Measurements from ENCODE around the gene DKKL1.

The DKKL1 gene

GRCh38 chr19:49391581-49392399, 28.1 kb downstream of the DKKL1 start:
- DNase-seq = peak; percentile 82
- H3K27me3 Mint-ChIP-seq = no peaks in the 10 kb centered on the region
- H3K4me3 Mint-ChIP-seq = no peak overlapping the region
- H3K27ac Mint-ChIP-seq = no peak overlapping the region
- H3K9me3 Mint-ChIP-seq = no peaks in the 10 kb centered on the region
- H3K4me1 Mint-ChIP-seq (ENCODE audit: low read depth) = peaks cover 16% of the 10 kb centered on the region
- H3K36me3 Mint-ChIP-seq (ENCODE audit: low read depth) = no peaks in the 10 kb centered on the region

- H3K27me3 Mint-ChIP-seq = no peaks in the 10 kb centered on the region
- DNase-seq = no peak
- no peaks in the 10 kb centered on the region for H3K9me3 Mint-ChIP-seq
- H3K36me3 Mint-ChIP-seq (ENCODE audit: low read depth) = no peaks in the 10 kb centered on the region
- H3K4me1 Mint-ChIP-seq (ENCODE audit: low read depth) = peaks cover 19% of the 10 kb centered on the region
- no peak overlapping the region for H3K27ac Mint-ChIP-seq
- H3K4me3 Mint-ChIP-seq = no peak overlapping the region
These were observed 30.2 kb downstream of the DKKL1 start for GRCh38 chr19:49393881-49394280.

GRCh38 chr19:49395581-49396407, 32.1 kb downstream of the DKKL1 start:
- Mint-ChIP-seq H3K4me1 (ENCODE audit: low read depth) (peaks cover 20% of the 10 kb centered on the region), H3K36me3 (ENCODE audit: low read depth) (no peaks in the 10 kb centered on the region), H3K27me3 (no peaks in the 10 kb centered on the region), H3K4me3 (no peak overlapping the region), H3K27ac (no peak overlapping the region), H3K9me3 (no peaks in the 10 kb centered on the region)
- no peak for DNase-seq

- no peak overlapping the region for H3K4me3 Mint-ChIP-seq
- DNase-seq = no peak
- H3K4me1 Mint-ChIP-seq (ENCODE audit: low read depth) = peaks cover 15% of the 10 kb centered on the region
- H3K9me3 Mint-ChIP-seq = no peaks in the 10 kb centered on the region
- no peaks in the 10 kb centered on the region for H3K27me3 Mint-ChIP-seq
- H3K36me3 Mint-ChIP-seq (ENCODE audit: low read depth) = no peaks in the 10 kb centered on the region
- H3K27ac Mint-ChIP-seq = no peak overlapping the region
These were observed 33.2 kb downstream of the DKKL1 start for GRCh38 chr19:49396738-49397505.

- H3K9me3 Mint-ChIP-seq = no peaks in the 10 kb centered on the region
- H3K4me3 Mint-ChIP-seq = no peak overlapping the region
- peaks cover 13% of the 10 kb centered on the region for H3K4me1 Mint-ChIP-seq (ENCODE audit: low read depth)
- no peak overlapping the region for H3K27ac Mint-ChIP-seq
- no peak for DNase-seq
- H3K36me3 Mint-ChIP-seq (ENCODE audit: low read depth) = no peaks in the 10 kb centered on the region
- H3K27me3 Mint-ChIP-seq = no peaks in the 10 kb centered on the region
These were observed 34.4 kb downstream of the DKKL1 start for GRCh38 chr19:49398001-49398615.

GRCh38 chr19:49398931-49399330, 35.3 kb downstream of the DKKL1 start:
- DNase-seq = no peak
- Mint-ChIP-seq H3K4me3 (no peak overlapping the region), H3K4me1 (ENCODE audit: low read depth) (peaks cover 20% of the 10 kb centered on the region), H3K36me3 (ENCODE audit: low read depth) (no peaks in the 10 kb centered on the region), H3K27ac (no peak overlapping the region), H3K27me3 (no peaks in the 10 kb centered on the region), H3K9me3 (no peaks in the 10 kb centered on the region)

GRCh38 chr19:49400029-49400428, 36.4 kb downstream of the DKKL1 start:
- Mint-ChIP-seq H3K4me1 (ENCODE audit: low read depth) (peaks cover 20% of the 10 kb centered on the region), H3K27me3 (no peaks in the 10 kb centered on the region), H3K4me3 (no peak overlapping the region), H3K36me3 (ENCODE audit: low read depth) (no peaks in the 10 kb centered on the region), H3K27ac (no peak overlapping the region), H3K9me3 (no peaks in the 10 kb centered on the region)
- no peak for DNase-seq

- Mint-ChIP-seq H3K36me3 (ENCODE audit: low read depth) (no peaks in the 10 kb centered on the region), H3K4me1 (ENCODE audit: low read depth) (peaks cover 33% of the 10 kb centered on the region), H3K27me3 (no peaks in the 10 kb centered on the region), H3K9me3 (no peaks in the 10 kb centered on the region), H3K4me3 (no peak overlapping the region), H3K27ac (no peak overlapping the region)
- DNase-seq = no peak
These were observed 39.9 kb downstream of the DKKL1 start for GRCh38 chr19:49403404-49404187.

- no peaks in the 10 kb centered on the region for H3K36me3 Mint-ChIP-seq (ENCODE audit: low read depth)
- no peak for DNase-seq
- H3K4me1 Mint-ChIP-seq (ENCODE audit: low read depth) = peaks cover 59% of the 10 kb centered on the region
- H3K27ac Mint-ChIP-seq = no peak overlapping the region
- no peaks in the 10 kb centered on the region for H3K9me3 Mint-ChIP-seq
- H3K27me3 Mint-ChIP-seq = no peaks in the 10 kb centered on the region
- no peak overlapping the region for H3K4me3 Mint-ChIP-seq
These were observed 43.4 kb downstream of the DKKL1 start for GRCh38 chr19:49407079-49407478.

- no peaks in the 10 kb centered on the region for H3K27me3 Mint-ChIP-seq
- no peak for DNase-seq
- H3K4me3 Mint-ChIP-seq = no peak overlapping the region
- no peaks in the 10 kb centered on the region for H3K9me3 Mint-ChIP-seq
- H3K36me3 Mint-ChIP-seq (ENCODE audit: low read depth) = no peaks in the 10 kb centered on the region
- no peak overlapping the region for H3K27ac Mint-ChIP-seq
- H3K4me1 Mint-ChIP-seq (ENCODE audit: low read depth) = peaks cover 61% of the 10 kb centered on the region
These were observed 43.9 kb downstream of the DKKL1 start for GRCh38 chr19:49407482-49408015.

GRCh38 chr19:49408816-49409440, 45.3 kb downstream of the DKKL1 start:
- Mint-ChIP-seq H3K27ac (peak overlapping the region; percentile 72), H3K4me3 (peak overlapping the region; percentile 32), H3K9me3 (no peaks in the 10 kb centered on the region), H3K4me1 (ENCODE audit: low read depth) (peaks cover 54% of the 10 kb centered on the region), H3K36me3 (ENCODE audit: low read depth) (no peaks in the 10 kb centered on the region), H3K27me3 (no peaks in the 10 kb centered on the region)
- no peak for DNase-seq

GRCh38 chr19:49409441-49410029, 45.9 kb downstream of the DKKL1 start:
- H3K4me3 Mint-ChIP-seq = peak overlapping the region; percentile 32
- H3K36me3 Mint-ChIP-seq (ENCODE audit: low read depth) = no peaks in the 10 kb centered on the region
- H3K27me3 Mint-ChIP-seq = no peaks in the 10 kb centered on the region
- H3K4me1 Mint-ChIP-seq (ENCODE audit: low read depth) = peaks cover 54% of the 10 kb centered on the region
- no peaks in the 10 kb centered on the region for H3K9me3 Mint-ChIP-seq
- peak overlapping the region; percentile 72 for H3K27ac Mint-ChIP-seq
- no peak for DNase-seq

Measured in activated T-cell treated with anti-CD3 and anti-CD28 coated beads, Interleukin-2, amount 50 U/mL, for 24 hours (primary cell).